ENCODE measurements around the gene SRGAP2B. TPM values are rescaled to one million over a fixed set of nuclear protein-coding genes. Genes with fewer than 3 reads are reported as not detected.
"Not testable (repeated sequence)": the region's sequence is repeated elsewhere in the genome, so short reads cannot be mapped to it uniquely, and the experiment has no call there.

SRGAP2B gene
- total RNA-seq, 1 donor from 2014 or later: 37.9 TPM

GRCh38 chr1:144938627-144939026, 156.5 kb downstream of the SRGAP2B start:
- not testable (repeated sequence) for DNase-seq (ENCODE audit: low spot score); H3K9me3 Mint-ChIP-seq (ENCODE audit: low read depth); H3K4me3 Mint-ChIP-seq (ENCODE audit: unreplicated experiment)

GRCh38 chr1:144936186-144936732, 158.9 kb downstream of the SRGAP2B start:
- not testable (repeated sequence) for H3K27ac Mint-ChIP-seq (ENCODE audit: unreplicated experiment); H3K4me3 Mint-ChIP-seq (ENCODE audit: unreplicated experiment)

More at GRCh38 chr1:144938627-144939026, 156.5 kb downstream of the SRGAP2B start:
- H3K27me3 Mint-ChIP-seq (ENCODE audit: low read depth); H3K36me3 Mint-ChIP-seq (ENCODE audit: low read depth); H3K4me1 Mint-ChIP-seq (ENCODE audit: low read depth); H3K27ac Mint-ChIP-seq (ENCODE audit: unreplicated experiment): not testable (repeated sequence)

DNA sequence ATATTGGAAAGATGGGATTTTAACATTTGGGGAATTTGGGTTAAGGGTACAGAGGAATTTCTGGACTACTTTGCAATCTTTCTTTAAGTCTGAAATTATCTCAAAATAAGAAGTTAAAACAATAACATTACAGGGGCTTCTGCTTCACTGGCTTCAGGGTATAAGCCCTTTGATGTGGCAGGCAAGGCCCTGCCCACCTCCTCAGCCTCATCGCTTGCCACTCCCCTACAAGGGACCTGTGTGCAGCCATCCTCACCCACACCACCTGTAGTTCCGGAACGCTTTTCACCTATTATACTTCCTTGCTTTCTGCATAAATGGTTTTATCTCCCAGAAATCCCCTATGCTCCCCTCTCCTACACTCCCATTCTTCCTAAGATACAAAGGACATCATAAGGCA, 159.8 kb downstream of the SRGAP2B start:
- DNase-seq (ENCODE audit: low spot score); H3K4me3 Mint-ChIP-seq (ENCODE audit: unreplicated experiment); H3K27ac Mint-ChIP-seq (ENCODE audit: unreplicated experiment); H3K27me3 Mint-ChIP-seq (ENCODE audit: low read depth); H3K9me3 Mint-ChIP-seq (ENCODE audit: low read depth); H3K36me3 Mint-ChIP-seq (ENCODE audit: low read depth); H3K4me1 Mint-ChIP-seq (ENCODE audit: low read depth): not testable (repeated sequence)

More at GRCh38 chr1:144936186-144936732, 158.9 kb downstream of the SRGAP2B start:
- not testable (repeated sequence) for H3K4me1 Mint-ChIP-seq (ENCODE audit: low read depth); H3K27me3 Mint-ChIP-seq (ENCODE audit: low read depth); DNase-seq (ENCODE audit: low spot score); H3K36me3 Mint-ChIP-seq (ENCODE audit: low read depth); H3K9me3 Mint-ChIP-seq (ENCODE audit: low read depth)

DNA sequence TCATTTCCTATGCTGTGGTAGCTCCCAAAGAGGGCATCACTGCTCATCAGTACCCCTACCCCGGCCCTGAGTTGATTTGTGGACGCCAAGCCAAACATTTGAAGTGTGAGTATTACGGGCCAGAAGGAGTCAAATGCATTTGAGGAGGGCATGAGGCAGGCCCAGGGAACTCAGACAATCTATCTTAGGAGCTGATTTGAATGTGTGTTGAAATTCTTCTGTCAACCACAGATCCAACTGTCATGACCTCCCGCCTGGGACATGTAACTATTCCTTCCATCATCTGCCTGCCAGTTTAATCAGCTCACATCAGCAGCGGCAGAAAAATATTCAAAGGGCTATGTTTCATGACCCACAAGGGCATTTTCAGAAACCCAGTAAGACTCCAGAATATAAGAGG, 162.1 kb downstream of the SRGAP2B start:
- not testable (repeated sequence) for H3K4me3 Mint-ChIP-seq (ENCODE audit: unreplicated experiment); DNase-seq (ENCODE audit: low spot score); H3K27ac Mint-ChIP-seq (ENCODE audit: unreplicated experiment); H3K27me3 Mint-ChIP-seq (ENCODE audit: low read depth); H3K4me1 Mint-ChIP-seq (ENCODE audit: low read depth); H3K36me3 Mint-ChIP-seq (ENCODE audit: low read depth); H3K9me3 Mint-ChIP-seq (ENCODE audit: low read depth)

DNA sequence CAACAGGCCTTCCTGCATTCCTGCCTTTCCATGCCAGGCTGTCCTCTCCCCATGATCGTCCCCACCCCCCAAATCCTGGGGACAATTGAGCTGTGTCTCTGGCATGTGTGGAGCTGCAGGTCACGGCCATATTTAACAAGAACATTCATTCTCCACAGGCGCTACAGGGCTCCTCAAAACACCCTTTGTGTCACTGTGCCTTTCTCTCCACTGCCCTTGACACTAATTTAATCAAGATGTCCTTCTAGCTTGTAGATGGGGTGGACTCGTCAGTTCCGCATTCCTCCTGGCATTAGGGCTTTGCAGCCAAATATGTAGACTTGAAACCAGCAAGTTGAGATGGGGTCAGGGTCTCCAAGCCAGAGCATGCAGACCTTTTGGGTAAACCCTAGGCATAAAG, 163.0 kb downstream of the SRGAP2B start:
- not testable (repeated sequence) for DNase-seq (ENCODE audit: low spot score); H3K27me3 Mint-ChIP-seq (ENCODE audit: low read depth); H3K27ac Mint-ChIP-seq (ENCODE audit: unreplicated experiment); H3K4me1 Mint-ChIP-seq (ENCODE audit: low read depth); H3K9me3 Mint-ChIP-seq (ENCODE audit: low read depth); H3K36me3 Mint-ChIP-seq (ENCODE audit: low read depth); H3K4me3 Mint-ChIP-seq (ENCODE audit: unreplicated experiment)

- not testable (repeated sequence) for H3K4me3 Mint-ChIP-seq (ENCODE audit: unreplicated experiment); H3K9me3 Mint-ChIP-seq (ENCODE audit: low read depth); H3K4me1 Mint-ChIP-seq (ENCODE audit: low read depth); H3K27ac Mint-ChIP-seq (ENCODE audit: unreplicated experiment); DNase-seq (ENCODE audit: low spot score); H3K36me3 Mint-ChIP-seq (ENCODE audit: low read depth); H3K27me3 Mint-ChIP-seq (ENCODE audit: low read depth)
Measured at GRCh38 chr1:144931553-144931952, 163.6 kb downstream of the SRGAP2B start.

- not testable (repeated sequence) for H3K27ac Mint-ChIP-seq (ENCODE audit: unreplicated experiment); H3K36me3 Mint-ChIP-seq (ENCODE audit: low read depth); DNase-seq (ENCODE audit: low spot score); H3K4me3 Mint-ChIP-seq (ENCODE audit: unreplicated experiment); H3K9me3 Mint-ChIP-seq (ENCODE audit: low read depth); H3K27me3 Mint-ChIP-seq (ENCODE audit: low read depth); H3K4me1 Mint-ChIP-seq (ENCODE audit: low read depth)
Measured at GRCh38 chr1:144930085-144930777, 164.9 kb downstream of the SRGAP2B start.

- not testable (repeated sequence) for H3K27ac Mint-ChIP-seq (ENCODE audit: unreplicated experiment); DNase-seq (ENCODE audit: low spot score); H3K27me3 Mint-ChIP-seq (ENCODE audit: low read depth); H3K4me1 Mint-ChIP-seq (ENCODE audit: low read depth); H3K4me3 Mint-ChIP-seq (ENCODE audit: unreplicated experiment); H3K9me3 Mint-ChIP-seq (ENCODE audit: low read depth); H3K36me3 Mint-ChIP-seq (ENCODE audit: low read depth)
Measured at GRCh38 chr1:144927292-144927691, 167.8 kb downstream of the SRGAP2B start.

- not testable (repeated sequence) for H3K4me1 Mint-ChIP-seq (ENCODE audit: low read depth); H3K9me3 Mint-ChIP-seq (ENCODE audit: low read depth); H3K27me3 Mint-ChIP-seq (ENCODE audit: low read depth); H3K36me3 Mint-ChIP-seq (ENCODE audit: low read depth); DNase-seq (ENCODE audit: low spot score); H3K4me3 Mint-ChIP-seq (ENCODE audit: unreplicated experiment); H3K27ac Mint-ChIP-seq (ENCODE audit: unreplicated experiment)
Measured at GRCh38 chr1:144923640-144924039, 171.5 kb downstream of the SRGAP2B start.

GRCh38 chr1:144922785-144923184, 172.3 kb downstream of the SRGAP2B start:
- not testable (repeated sequence) for DNase-seq (ENCODE audit: low spot score); H3K27ac Mint-ChIP-seq (ENCODE audit: unreplicated experiment); H3K9me3 Mint-ChIP-seq (ENCODE audit: low read depth); H3K36me3 Mint-ChIP-seq (ENCODE audit: low read depth); H3K27me3 Mint-ChIP-seq (ENCODE audit: low read depth); H3K4me1 Mint-ChIP-seq (ENCODE audit: low read depth); H3K4me3 Mint-ChIP-seq (ENCODE audit: unreplicated experiment)

DNA sequence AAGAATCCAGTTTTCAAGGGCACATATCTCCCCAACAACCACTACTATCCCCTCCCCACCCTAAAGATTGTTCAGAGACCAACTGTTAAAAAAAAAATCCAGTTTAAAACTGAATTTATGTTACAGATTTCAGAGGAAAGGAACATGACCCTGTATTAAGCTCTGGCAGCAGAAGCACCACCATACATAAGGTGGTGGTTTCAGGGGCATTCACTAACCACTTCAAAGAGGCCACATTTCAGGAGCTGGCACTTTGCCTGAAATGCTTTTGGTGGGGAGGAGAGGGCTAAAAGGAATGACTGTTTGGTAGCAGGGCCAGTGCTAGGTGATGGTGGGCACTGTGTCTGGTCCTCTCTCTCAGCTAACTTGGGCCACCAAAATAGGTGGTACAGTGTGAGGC, 176.0 kb downstream of the SRGAP2B start:
- H3K4me1 Mint-ChIP-seq (ENCODE audit: low read depth); H3K4me3 Mint-ChIP-seq (ENCODE audit: unreplicated experiment); H3K27me3 Mint-ChIP-seq (ENCODE audit: low read depth); H3K27ac Mint-ChIP-seq (ENCODE audit: unreplicated experiment); DNase-seq (ENCODE audit: low spot score); H3K9me3 Mint-ChIP-seq (ENCODE audit: low read depth); H3K36me3 Mint-ChIP-seq (ENCODE audit: low read depth): not testable (repeated sequence)

GRCh38 chr1:144918027-144918603, 177.0 kb downstream of the SRGAP2B start:
- H3K4me3 Mint-ChIP-seq (ENCODE audit: unreplicated experiment): peak overlapping the region; percentile 8
- not testable (repeated sequence) for H3K36me3 Mint-ChIP-seq (ENCODE audit: low read depth)
- H3K27ac Mint-ChIP-seq (ENCODE audit: unreplicated experiment): peak overlapping the region; percentile 74

More at GRCh38 chr1:144918027-144918603, 177.0 kb downstream of the SRGAP2B start:
- not testable (repeated sequence) for H3K9me3 Mint-ChIP-seq (ENCODE audit: low read depth); DNase-seq (ENCODE audit: low spot score); H3K4me1 Mint-ChIP-seq (ENCODE audit: low read depth); H3K27me3 Mint-ChIP-seq (ENCODE audit: low read depth)

Data from chondrocyte (in vitro differentiated cells).